ENCODE data around the gene LSM14B. TPM values are rescaled to one million over a fixed set of nuclear protein-coding genes. Genes with fewer than 3 reads are reported as not detected.

LSM14B gene
- total RNA-seq, 1 donor from 2014 or later = 64.3 TPM

DNA sequence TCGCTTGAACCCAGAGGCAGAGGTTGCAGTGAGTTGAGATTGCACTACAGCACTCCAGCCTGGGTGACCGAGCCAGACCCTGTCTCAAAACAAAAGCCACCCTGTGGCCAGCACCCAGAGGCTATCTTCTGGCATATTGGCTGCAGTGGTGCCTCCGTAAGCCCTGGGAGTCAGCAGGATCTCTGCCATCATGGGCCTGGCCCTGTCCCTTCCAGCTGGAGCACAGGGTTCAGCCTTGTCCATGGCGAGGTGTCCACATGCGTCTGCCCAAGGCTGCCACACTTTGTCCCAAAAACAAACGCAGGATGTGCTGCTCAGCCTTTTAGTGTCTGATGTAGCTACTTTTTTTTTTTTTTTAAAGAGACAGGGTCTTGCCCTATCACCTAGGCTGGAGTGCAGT lies 45.2 kb downstream of the LSM14B start:
- no peak for DNase-seq (ENCODE audit: low spot score in 2 of 2, unreplicated experiment in 2 of 2)
- Mint-ChIP-seq H3K4me3 (no peak overlapping the region), H3K9me3 (no peaks in the 10 kb centered on the region), H3K4me1 (no peaks in the 10 kb centered on the region), H3K27ac (no peak overlapping the region), H3K36me3 (peaks cover 16% of the 10 kb centered on the region), H3K27me3 (ENCODE audit: low read depth) (no peaks in the 10 kb centered on the region)
- no peak for TF ChIP-seq CTCF (IDR thresholded peaks at IDR 0.05; ENCODE audit: unreplicated experiment)

- Mint-ChIP-seq H3K27me3 (ENCODE audit: low read depth) (no peaks in the 10 kb centered on the region), H3K36me3 (peaks cover 16% of the 10 kb centered on the region), H3K4me1 (no peaks in the 10 kb centered on the region), H3K4me3 (no peak overlapping the region), H3K27ac (no peak overlapping the region), H3K9me3 (no peaks in the 10 kb centered on the region)
- DNase-seq (ENCODE audit: low spot score in 2 of 2, unreplicated experiment in 2 of 2) = no peak
- TF ChIP-seq CTCF (IDR thresholded peaks at IDR 0.05; ENCODE audit: unreplicated experiment) = no peak
Observed at GRCh38 chr20:62168061-62168460, 45.8 kb downstream of the LSM14B start.

GRCh38 chr20:62168890-62169435 lies 46.7 kb downstream of the LSM14B start:
- Mint-ChIP-seq H3K27me3 (ENCODE audit: low read depth) (no peaks in the 10 kb centered on the region), H3K36me3 (peaks cover 17% of the 10 kb centered on the region), H3K4me3 (no peak overlapping the region), H3K9me3 (no peaks in the 10 kb centered on the region), H3K4me1 (no peaks in the 10 kb centered on the region), H3K27ac (no peak overlapping the region)
- DNase-seq (ENCODE audit: low spot score in 2 of 2, unreplicated experiment in 2 of 2) = no peak
- no peak for TF ChIP-seq CTCF (IDR thresholded peaks at IDR 0.05; ENCODE audit: unreplicated experiment)

GRCh38 chr20:62170536-62170935 lies 48.3 kb downstream of the LSM14B start:
- Mint-ChIP-seq H3K27me3 (ENCODE audit: low read depth) (no peaks in the 10 kb centered on the region), H3K4me1 (no peaks in the 10 kb centered on the region), H3K27ac (no peak overlapping the region), H3K9me3 (no peaks in the 10 kb centered on the region), H3K36me3 (peaks cover 21% of the 10 kb centered on the region), H3K4me3 (no peak overlapping the region)
- DNase-seq (ENCODE audit: low spot score in 2 of 2, unreplicated experiment in 2 of 2) = no peak
- no peak for TF ChIP-seq CTCF (IDR thresholded peaks at IDR 0.05; ENCODE audit: unreplicated experiment)

- Mint-ChIP-seq H3K27me3 (ENCODE audit: low read depth) (no peaks in the 10 kb centered on the region), H3K27ac (no peak overlapping the region), H3K4me1 (no peaks in the 10 kb centered on the region), H3K36me3 (peaks cover 21% of the 10 kb centered on the region), H3K4me3 (no peak overlapping the region), H3K9me3 (no peaks in the 10 kb centered on the region)
- DNase-seq (ENCODE audit: low spot score in 2 of 2, unreplicated experiment in 2 of 2) = no peak
- TF ChIP-seq CTCF (IDR thresholded peaks at IDR 0.05; ENCODE audit: unreplicated experiment) = no peak
Observed at GRCh38 chr20:62171245-62171644, 49.0 kb downstream of the LSM14B start.

DNA sequence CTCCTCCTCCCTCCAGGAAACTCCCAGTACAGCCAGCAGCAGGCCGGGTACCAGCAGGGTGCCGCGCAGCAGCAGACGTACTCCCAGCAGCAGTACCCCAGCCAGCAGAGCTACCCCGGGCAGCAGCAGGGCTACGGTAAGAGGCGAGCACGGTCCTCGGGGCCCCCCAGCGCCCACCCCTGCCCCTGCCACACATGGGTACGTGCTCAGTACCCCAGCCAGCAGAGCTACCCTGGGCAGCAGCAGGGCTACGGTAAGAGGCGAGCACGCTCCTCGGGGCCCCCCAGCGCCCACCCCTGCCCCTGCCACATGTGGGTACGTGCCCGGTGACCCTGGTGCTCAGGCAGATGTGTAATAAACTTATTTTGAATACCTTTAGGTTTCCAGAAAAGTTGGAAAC lies 50.4 kb downstream of the LSM14B start:
- Mint-ChIP-seq H3K27me3 (ENCODE audit: low read depth) (no peaks in the 10 kb centered on the region), H3K4me1 (no peaks in the 10 kb centered on the region), H3K4me3 (no peak overlapping the region), H3K36me3 (peaks cover 19% of the 10 kb centered on the region), H3K9me3 (no peaks in the 10 kb centered on the region), H3K27ac (no peak overlapping the region)
- no peak for DNase-seq (ENCODE audit: low spot score in 2 of 2, unreplicated experiment in 2 of 2)
- TF ChIP-seq CTCF (IDR thresholded peaks at IDR 0.05; ENCODE audit: unreplicated experiment) = no peak
